Colonic mucosa (tissue), 4 donors: ENCODE results near the gene CREBBP. TPM values are rescaled to one million over a fixed set of nuclear protein-coding genes. Genes with fewer than 3 reads are reported as not detected.

Experiments used
- DNase-seq: peaks from one replicate; pipeline ENCODE4 v3.0.0-alpha.2; 2020
- H3K27ac ChIP-seq: fragments of 200-600 bp; one replicate; pipeline ENCODE4 v1.8.0; 2021
- H3K27me3 ChIP-seq: fragments of 200-600 bp; one replicate; pipeline ENCODE4 v1.8.0; 2021
- H3K36me3 ChIP-seq: fragments of 200-600 bp; one replicate; pipeline ENCODE4 v1.8.0; 2021
- H3K4me1 ChIP-seq: fragments of 200-600 bp; one replicate; pipeline ENCODE4 v1.8.0; 2021; ENCODE audit warnings: mild to moderate bottlenecking
- H3K4me3 ChIP-seq: fragments of 200-600 bp; one replicate; pipeline ENCODE4 v1.8.0; 2021
- H3K9ac ChIP-seq, 2 donors: one replicate each; pipeline ENCODE4 v1.7.0; 2013; ENCODE audit warnings: control low read depth in 2 of 2, low read depth in 2 of 2, low read length in 2 of 2
- H3K9me3 ChIP-seq: fragments of 200-600 bp; one replicate; pipeline ENCODE4 v1.8.0; 2021
- intact Hi-C: fragments of 100-400 bp; cut with DNase I; formaldehyde crosslinking; loops from one replicate; pipeline ENCODE4 v1.14.1; 2022
- total RNA-seq, 2 donors: library from RNA; stranded (reverse); fragmentation: NEBNext Ultra II Directional in 1 of 2; extraction: Animal tissue kit (Norgen Biotek cat#: 25700) in 1 of 2; gene quantifications; one replicate each; pipeline ENCODE4 v1.2.1, GENCODE V29; 2021
- TF ChIP-seq, protein P1 (sequence below): fragments of 200-600 bp; IDR thresholded peaks from one replicate; pipeline ENCODE4 v1.8.0; 2022; ENCODE audit warnings: antibody characterized with exemption, mild to moderate bottlenecking
- donor health status: healthy.
- donor health status: DM: no; HTN: no; CAD: no.
- donor health status: DM: no; HTN: no; CAD: no.

The CREBBP gene
- total RNA-seq, 2 donors from 2014 or later = 42.0 to 45.2 TPM

DNA sequence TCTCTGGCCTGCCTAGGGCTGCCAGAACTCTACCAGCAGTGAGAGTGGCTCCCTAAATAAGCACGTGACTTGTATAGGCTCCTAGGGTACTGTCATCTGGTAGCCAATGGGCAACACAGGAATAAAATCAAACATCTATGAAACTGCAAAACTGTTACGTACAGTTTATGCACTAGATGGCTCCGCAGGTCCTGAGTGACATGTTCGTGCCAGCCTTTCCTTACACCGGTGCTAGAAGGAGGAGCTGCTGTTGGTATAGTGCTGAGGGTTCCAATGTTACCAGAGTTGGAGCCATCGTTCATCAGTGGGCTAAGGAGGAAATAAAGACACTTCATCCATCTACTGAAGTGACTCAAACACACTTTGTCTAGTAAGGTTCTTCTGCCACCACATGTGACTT is 99.9 kb downstream of the CREBBP start:
- Histone ChIP-seq H3K4me3 (no peak overlapping the region), H3K9ac (no peak overlapping the region), H3K4me1 (no peaks in the 10 kb centered on the region), H3K27ac (no peak overlapping the region), H3K36me3 (peaks cover 15% of the 10 kb centered on the region), H3K27me3 (no peaks in the 10 kb centered on the region), H3K9me3 (no peaks in the 10 kb centered on the region)
- intact Hi-C loops = no loop called here
- TF ChIP-seq, protein P1, sequence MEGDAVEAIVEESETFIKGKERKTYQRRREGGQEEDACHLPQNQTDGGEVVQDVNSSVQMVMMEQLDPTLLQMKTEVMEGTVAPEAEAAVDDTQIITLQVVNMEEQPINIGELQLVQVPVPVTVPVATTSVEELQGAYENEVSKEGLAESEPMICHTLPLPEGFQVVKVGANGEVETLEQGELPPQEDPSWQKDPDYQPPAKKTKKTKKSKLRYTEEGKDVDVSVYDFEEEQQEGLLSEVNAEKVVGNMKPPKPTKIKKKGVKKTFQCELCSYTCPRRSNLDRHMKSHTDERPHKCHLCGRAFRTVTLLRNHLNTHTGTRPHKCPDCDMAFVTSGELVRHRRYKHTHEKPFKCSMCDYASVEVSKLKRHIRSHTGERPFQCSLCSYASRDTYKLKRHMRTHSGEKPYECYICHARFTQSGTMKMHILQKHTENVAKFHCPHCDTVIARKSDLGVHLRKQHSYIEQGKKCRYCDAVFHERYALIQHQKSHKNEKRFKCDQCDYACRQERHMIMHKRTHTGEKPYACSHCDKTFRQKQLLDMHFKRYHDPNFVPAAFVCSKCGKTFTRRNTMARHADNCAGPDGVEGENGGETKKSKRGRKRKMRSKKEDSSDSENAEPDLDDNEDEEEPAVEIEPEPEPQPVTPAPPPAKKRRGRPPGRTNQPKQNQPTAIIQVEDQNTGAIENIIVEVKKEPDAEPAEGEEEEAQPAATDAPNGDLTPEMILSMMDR = no peak
- DNase-seq = no peak

DNA sequence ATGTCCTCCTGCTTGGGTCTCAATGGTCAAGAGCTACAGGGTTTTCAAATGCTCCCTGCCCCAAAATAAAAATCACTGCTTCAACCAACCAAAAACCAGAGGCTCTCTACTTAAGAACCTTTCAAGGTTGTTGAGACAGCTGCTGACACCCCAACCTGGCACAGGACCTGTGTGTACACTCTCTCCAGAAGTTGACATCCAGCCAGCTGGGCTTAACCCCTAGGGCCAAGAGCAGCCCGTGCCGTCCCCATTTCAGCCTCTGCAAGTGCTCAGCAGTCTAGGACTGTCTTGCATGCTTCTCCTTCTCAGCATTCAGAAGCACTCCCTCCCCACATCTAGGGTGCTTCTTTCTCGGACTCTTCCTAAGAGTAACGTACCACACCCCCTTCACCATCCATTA is 104.2 kb downstream of the CREBBP start:
- no peaks in the 10 kb centered on the region for H3K27me3 ChIP-seq
- peaks cover 27% of the 10 kb centered on the region for H3K36me3 ChIP-seq
- TF ChIP-seq, protein P1 = no peak
- H3K4me3 ChIP-seq = no peak overlapping the region
- H3K9ac ChIP-seq = no peak overlapping the region
- no peaks in the 10 kb centered on the region for H3K9me3 ChIP-seq
- DNase-seq = no peak
- intact Hi-C loops = loop anchor here (10.0 kb wide), 1 partner anchor 98 kb away; no protein-coding TSS in a partner anchor
- no peak overlapping the region for H3K27ac ChIP-seq
- no peaks in the 10 kb centered on the region for H3K4me1 ChIP-seq

DNA sequence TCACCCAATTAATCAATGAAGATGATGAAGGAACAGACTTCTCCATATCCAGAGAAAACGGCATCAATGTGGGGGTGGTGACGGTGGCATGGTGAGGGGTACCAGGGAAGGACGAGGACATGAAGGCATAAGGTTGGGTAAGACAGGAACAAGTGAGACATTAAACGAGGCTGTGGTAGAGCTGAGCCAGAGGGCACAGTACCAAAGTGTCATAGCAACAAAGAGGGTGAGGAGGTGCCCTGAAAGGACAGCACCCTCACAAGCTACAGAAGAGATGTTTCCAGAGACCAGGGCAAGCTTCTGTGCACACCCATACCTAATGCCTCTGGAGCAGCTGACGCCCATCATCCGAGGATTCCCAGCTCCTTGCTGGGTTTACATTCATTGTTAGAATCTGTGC is 105.7 kb downstream of the CREBBP start:
- TF ChIP-seq, protein P1 = no peak
- H3K4me3 ChIP-seq = no peak overlapping the region
- no peaks in the 10 kb centered on the region for H3K27me3 ChIP-seq
- H3K9me3 ChIP-seq = no peaks in the 10 kb centered on the region
- intact Hi-C loops = loop anchor here (10.0 kb wide), 1 partner anchor 100 kb away; no protein-coding TSS in a partner anchor
- no peaks in the 10 kb centered on the region for H3K4me1 ChIP-seq
- peaks cover 33% of the 10 kb centered on the region for H3K36me3 ChIP-seq
- H3K9ac ChIP-seq = no peak overlapping the region
- no peak overlapping the region for H3K27ac ChIP-seq
- DNase-seq = no peak

DNA sequence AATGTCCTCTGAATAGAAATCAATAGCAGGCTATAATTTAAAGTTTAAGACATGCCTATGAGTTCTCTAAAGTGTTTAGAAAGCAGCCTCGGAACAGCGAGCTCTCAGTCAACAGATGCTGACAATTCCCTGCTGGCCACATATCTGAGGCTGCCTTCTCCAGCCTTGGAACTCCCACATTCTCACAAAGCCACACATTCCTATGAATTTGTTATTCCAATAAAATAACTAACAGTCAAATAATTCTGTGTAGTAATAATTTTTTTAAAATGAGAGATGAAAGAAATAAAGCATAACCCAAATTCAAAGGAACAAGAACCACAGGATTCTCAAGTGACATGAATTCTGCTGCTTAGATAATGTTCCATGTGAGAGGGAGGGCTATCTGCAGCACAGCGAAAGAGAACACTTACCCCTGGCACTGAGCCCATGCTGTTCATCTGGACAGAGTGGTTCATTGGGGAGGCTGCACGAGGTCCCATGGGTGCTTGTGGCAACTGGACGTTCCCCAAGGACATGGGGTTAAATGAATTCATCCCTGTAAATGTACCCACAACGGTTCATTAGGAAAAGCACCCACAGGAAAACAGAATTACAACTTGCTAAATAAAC is 106.3 kb downstream of the CREBBP start:
- no peak overlapping the region for H3K27ac ChIP-seq
- intact Hi-C loops = loop anchor here (10.0 kb wide), 1 partner anchor 101 kb away; no protein-coding TSS in a partner anchor
- TF ChIP-seq, protein P1 = no peak
- no peak overlapping the region for H3K4me3 ChIP-seq
- no peaks in the 10 kb centered on the region for H3K27me3 ChIP-seq
- no peaks in the 10 kb centered on the region for H3K4me1 ChIP-seq
- H3K9ac ChIP-seq = no peak overlapping the region
- no peak for DNase-seq
- H3K36me3 ChIP-seq = peaks cover 33% of the 10 kb centered on the region
- no peaks in the 10 kb centered on the region for H3K9me3 ChIP-seq

DNA sequence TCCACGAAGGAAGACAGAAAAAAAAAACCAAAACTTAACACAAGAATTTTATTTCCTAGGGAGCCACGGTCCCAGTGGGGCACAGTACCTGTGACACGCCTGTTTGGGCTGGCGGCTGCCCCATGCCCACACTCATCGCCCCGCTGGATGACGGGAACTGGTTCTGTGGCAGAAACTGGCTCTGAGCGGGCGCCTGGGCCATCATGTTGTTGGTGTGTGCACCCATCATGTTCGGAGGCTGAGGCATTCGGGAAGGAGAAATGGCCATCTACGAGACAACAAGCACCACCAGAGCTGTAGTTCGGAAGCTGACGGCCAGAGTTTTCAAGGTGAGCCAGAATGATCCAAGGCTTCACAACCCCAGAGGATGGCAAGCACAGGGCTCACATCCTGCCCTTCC is 106.8 kb downstream of the CREBBP start:
- H3K27me3 ChIP-seq = no peaks in the 10 kb centered on the region
- no peaks in the 10 kb centered on the region for H3K9me3 ChIP-seq
- no peak overlapping the region for H3K27ac ChIP-seq
- peaks cover 34% of the 10 kb centered on the region for H3K36me3 ChIP-seq
- DNase-seq = no peak
- no peak overlapping the region for H3K4me3 ChIP-seq
- TF ChIP-seq, protein P1 = no peak
- intact Hi-C loops = loop anchor here (10.0 kb wide), 1 partner anchor 101 kb away; no protein-coding TSS in a partner anchor
- no peaks in the 10 kb centered on the region for H3K4me1 ChIP-seq
- no peak overlapping the region for H3K9ac ChIP-seq
